ENCODE data around the gene SLC1A7.

The SLC1A7 gene

DNA sequence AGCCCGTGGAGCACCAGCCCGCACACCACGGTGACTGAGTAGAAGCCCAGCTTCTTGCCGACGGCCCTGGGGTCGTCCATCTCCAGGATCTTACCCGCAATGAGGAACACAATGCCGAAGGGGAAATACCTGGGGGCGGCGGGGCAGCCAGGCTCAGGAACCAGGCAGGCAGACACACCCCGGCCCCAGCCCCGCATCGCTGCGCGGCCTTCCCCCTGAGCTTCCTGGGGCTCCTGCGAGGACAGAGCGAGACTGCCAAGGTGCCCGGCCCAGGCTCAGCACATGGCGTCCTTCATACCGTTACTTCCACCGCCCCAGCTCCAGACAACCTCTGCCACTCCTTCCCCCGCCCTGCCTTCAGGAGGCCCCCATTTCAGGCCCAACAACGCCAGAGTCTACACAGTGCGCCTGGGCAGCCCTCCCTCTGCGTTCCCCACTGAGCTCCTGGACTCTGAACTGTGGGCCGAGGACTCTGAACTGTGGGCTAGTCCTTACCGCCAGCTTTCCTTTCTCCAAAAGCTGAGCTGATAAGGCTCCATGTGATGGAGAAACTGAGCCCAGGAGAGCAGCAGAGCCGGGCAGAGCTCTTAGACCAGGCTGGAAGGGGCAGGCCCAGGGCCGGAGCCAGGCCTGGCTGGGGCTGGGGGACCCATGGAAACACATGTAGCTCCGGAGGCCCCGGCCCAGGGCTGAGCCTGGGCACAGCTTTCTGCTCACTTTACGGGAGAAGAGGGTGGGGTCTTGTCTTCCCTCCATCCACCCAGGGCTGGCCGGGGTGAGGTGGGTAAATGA, 49.6 kb downstream of the SLC1A7 start:
- in situ Hi-C loops (cut with MboI; ENCODE audit: low sequenced_read_pairs): no loop called here

DNA sequence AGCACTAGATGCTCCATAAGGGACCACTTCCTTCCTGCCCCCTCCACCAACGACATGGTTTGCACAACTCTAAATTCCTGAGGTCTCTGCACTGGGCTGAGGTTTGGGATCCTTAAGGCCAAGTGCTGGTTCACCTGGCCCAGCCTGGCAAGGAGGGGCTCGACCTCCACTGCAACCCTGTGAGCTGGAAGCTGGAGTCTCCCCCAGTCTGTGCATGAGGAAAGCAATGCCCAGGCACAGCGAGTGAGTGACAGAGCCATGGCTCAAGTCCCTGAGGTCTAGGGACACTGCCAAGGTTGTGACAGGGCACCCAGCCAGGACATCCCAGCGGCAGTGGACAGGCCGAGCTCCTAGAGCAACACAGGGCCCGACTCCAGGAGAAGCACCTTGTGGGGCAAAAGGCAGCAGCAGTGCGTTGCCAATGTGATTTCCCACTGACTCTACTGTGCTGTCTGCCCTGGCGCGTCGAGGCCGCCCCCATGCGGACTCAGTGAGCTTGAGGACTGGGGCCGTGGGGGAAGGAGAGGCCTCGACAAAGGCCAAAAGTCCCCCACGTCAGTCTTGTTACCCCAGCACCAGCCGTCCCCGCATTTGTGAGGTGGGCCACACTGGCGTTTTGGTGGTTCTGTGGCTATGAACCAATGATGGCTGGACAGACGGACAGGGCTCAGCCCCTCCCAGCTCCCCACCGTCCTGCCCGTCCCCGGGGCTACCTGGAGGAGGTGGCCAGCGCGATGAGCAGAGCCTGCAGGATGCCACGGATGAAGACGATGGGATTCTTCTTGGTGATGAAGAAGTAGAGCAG, 50.4 kb downstream of the SLC1A7 start:
- in situ Hi-C loops (cut with MboI; ENCODE audit: low sequenced_read_pairs): no loop called here

- in situ Hi-C loops (cut with MboI; ENCODE audit: low sequenced_read_pairs): no loop called here
Observed at GRCh38 chr1:53090227-53091147, 52.0 kb downstream of the SLC1A7 start.

DNA sequence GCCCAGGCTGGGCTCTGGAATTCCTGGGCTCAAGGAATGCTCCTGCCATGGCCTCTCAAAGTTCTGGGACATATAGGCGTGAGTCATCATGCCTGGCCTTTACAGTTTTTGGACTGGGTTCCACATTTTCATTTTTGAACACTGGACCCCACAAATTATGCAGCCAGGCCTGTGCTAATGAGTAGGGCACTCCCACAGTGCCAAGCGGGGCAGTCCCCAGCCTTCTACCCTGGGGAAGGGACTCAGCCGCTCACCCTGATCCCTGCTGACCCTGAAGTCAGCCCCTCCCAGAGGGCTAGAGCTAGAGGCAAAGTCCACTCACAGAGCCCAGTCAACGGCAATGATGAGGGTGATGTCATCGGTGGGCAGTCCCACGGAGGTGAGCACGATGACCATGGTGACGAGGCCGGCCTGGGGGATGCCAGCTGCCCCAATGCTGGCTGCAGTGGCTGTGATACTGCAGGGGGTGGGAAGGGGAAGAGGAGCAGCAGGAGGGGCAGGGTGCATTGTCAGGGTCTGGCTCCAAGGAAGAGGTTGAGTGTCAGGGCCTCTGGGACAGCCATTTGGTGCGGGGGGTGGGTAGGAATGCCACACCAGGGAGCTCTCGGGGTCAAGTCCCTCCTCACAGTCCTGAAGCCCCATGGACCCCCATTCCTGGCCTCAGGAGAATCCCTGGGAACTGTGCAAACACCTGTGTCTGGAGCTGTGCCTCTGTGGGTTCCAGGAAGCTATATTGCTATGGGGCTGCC, 52.8 kb downstream of the SLC1A7 start:
- in situ Hi-C loops (cut with MboI; ENCODE audit: low sequenced_read_pairs): no loop called here

- in situ Hi-C loops (cut with MboI; ENCODE audit: low sequenced_read_pairs): no loop called here
Observed at GRCh38 chr1:53088616-53089300, 53.7 kb downstream of the SLC1A7 start.

DNA sequence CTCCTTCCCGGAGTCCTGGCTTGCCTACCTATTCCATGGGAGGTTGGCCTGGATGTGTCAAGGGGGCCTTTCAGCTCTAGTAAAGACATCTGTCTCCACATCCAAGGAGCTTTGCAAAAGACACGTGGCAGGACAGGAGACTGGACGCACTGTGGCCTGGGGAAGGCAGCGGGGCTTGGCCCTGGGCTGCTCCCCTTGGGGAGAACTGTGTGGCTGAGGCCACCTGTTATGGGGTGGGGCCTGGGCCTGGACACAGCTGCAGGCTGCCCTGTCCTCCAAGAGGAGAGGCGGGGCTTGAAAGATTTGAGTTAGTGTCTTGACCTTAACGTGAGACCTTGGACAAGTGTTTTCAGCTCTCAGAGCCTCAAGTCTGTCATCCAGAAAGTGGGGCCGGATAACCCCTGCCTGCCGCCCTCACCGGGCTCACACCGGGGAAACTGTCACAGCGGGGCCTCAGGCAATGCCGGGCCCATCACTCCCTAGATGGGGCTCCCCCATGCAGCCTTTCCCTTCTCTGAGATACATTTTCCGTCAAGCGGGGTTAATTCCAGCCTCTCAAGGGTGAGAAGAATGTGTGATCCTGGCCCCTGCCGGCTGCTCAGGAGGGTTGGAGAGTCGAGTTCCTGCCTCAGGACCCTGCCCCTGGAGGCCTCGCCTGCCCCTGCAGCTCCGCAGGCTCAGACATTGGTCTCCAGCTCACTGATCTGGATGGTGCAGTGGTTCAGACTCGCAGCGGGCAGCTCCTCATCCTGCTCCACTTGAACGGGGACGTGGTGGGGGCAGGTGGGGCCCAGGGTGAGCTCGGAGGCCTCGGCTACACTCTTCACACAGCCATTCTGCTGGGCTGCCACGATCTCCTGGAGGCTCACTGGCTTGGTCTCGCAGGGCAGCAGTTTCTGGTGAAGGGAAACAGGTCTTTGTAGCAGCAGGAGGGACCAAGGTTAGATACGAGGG, 54.8 kb downstream of the SLC1A7 start:
- in situ Hi-C loops (cut with MboI; ENCODE audit: low sequenced_read_pairs): no loop called here

DNA sequence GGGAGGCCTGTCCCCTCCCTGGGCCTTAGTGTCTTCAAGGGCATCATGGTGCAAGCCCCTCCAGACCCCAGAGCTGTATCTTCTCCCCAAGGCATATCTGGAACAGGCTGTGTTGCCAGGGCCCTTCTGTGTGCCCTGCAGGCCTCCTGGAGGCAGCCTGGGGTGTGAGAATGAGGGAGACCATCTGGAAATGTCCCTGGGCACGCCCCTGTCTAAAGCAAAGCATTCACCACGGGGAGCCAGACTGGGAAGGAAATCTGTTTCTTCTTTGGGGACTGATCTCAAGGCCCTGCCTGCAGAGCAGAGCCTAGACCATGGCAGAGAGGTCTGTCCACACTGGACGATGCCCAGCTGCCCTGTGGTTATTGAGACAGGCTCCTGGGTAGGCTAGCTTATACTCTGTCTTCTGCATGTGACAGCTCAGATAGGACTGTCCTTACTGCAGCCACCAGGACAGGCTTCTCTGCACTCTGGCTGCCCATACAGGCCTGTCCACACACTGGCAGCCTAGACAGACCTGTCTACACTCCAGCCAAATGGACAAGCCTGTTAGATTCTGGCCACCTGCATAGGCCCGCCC, 55.9 kb downstream of the SLC1A7 start:
- in situ Hi-C loops (cut with MboI; ENCODE audit: low sequenced_read_pairs): no loop called here

DNA sequence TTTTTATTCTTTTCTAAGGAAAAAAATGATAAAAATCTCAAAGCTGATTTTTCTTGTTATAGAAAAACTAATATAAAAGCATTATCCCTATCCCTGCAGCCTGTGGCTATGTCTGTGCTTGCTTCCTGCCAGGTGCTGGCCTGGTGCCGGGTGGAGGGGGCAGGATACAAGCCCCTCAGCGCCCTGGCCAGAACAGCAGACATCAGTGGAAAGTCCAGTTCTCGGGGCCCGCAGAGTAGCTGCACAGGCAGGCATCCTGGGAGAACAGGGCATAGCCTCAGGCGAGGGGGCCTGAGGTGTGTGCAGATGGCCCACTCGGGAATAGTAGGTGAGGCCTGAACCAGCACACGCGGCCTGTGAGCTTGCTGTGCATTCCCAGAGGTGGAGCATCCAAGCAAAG, 57.0 kb downstream of the SLC1A7 start:
- in situ Hi-C loops (cut with MboI; ENCODE audit: low sequenced_read_pairs): no loop called here

DNA sequence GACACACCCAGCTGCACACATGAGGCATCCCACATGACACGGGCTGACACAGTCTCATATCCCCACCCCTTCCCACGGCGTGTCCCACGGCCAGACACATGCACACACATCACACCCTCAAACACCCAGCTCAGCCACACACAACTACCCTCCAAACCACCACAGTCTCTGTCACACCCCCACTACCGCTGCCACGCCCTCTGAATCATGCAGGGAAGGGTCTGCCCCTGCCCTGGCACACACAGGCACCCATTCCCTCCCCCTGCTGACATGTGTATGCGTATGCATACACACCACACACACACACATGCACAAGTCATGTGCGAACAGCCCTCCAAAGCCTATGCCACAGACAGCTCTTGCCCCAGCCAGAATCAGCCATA, 57.9 kb downstream of the SLC1A7 start:
- in situ Hi-C loops (cut with MboI; ENCODE audit: low sequenced_read_pairs): no loop called here

GRCh38 chr1:53083636-53084588, 58.5 kb downstream of the SLC1A7 start:
- in situ Hi-C loops (cut with MboI; ENCODE audit: low sequenced_read_pairs): no loop called here

GRCh38 chr1:53082826-53083455, 59.5 kb downstream of the SLC1A7 start:
- in situ Hi-C loops (cut with MboI; ENCODE audit: low sequenced_read_pairs): no loop called here

- in situ Hi-C loops (cut with MboI; ENCODE audit: low sequenced_read_pairs): no loop called here
Observed at GRCh38 chr1:53081384-53082066, 60.9 kb downstream of the SLC1A7 start.

DNA sequence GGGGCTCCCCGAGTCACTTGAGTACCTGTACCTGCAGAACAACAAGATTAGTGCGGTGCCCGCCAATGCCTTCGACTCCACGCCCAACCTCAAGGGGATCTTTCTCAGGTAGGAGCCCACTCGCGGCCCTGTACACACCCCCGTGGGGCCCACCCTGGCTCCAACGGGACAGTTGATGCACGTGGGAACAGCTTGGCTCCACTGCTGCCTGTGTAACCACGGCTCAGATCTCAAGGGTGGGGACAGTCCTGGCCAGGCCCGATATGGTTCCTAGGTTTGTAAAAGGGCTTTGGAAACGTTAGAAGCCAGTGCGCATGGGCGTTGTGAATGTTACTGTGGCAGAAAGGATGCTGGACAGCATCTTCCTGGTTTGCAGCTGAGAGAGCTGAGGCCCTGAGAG, 61.7 kb downstream of the SLC1A7 start:
- in situ Hi-C loops (cut with MboI; ENCODE audit: low sequenced_read_pairs): no loop called here

GRCh38 chr1:53080041-53080440, 62.4 kb downstream of the SLC1A7 start:
- in situ Hi-C loops (cut with MboI; ENCODE audit: low sequenced_read_pairs): no loop called here

DNA sequence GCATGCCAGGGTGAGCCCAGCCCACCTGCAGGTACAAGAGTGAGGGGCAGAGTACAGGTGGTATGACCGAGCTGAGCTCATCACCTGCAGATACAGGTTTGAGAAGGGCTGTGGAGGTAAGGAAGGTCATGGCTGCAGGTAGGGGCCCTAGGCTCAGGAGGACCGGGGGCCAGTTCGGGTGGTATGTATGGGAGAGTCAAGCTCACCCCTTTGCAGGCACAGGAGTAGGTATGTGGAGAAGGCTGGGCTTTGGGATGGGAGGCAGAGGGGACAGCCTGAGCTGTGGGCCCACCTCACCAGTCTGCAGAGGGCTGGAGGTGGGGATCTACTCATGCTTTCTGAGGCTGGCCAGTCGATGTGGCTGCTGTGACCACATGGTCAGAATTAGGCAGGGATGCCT, 63.2 kb downstream of the SLC1A7 start:
- in situ Hi-C loops (cut with MboI; ENCODE audit: low sequenced_read_pairs): no loop called here

DNA sequence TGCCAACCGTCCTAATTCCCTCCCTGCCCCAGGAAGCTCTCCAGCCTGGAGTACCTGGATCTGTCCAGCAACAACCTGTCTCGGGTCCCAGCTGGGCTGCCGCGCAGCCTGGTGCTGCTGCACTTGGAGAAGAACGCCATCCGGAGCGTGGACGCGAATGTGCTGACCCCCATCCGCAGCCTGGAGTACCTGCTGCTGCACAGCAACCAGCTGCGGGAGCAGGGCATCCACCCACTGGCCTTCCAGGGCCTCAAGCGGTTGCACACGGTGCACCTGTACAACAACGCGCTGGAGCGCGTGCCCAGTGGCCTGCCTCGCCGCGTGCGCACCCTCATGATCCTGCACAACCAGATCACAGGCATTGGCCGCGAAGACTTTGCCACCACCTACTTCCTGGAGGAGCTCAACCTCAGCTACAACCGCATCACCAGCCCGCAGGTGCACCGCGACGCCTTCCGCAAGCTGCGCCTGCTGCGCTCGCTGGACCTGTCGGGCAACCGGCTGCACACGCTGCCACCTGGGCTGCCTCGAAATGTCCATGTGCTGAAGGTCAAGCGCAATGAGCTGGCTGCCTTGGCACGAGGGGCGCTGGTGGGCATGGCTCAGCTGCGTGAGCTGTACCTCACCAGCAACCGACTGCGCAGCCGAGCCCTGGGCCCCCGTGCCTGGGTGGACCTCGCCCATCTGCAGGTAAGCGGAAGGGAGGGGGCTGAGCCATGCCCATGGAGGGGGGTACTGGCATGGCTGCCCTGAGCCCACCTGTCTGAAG, 63.9 kb downstream of the SLC1A7 start:
- in situ Hi-C loops (cut with MboI; ENCODE audit: low sequenced_read_pairs): no loop called here
